ENCODE data around the gene CDC42BPB.

The CDC42BPB gene

GRCh38 chr14:103008126-103008525 is 49.2 kb downstream of the CDC42BPB start:
- DNase-seq (no peak), ATAC-seq (ENCODE audit: insufficient read depth, low read depth) (no peak)
- Histone ChIP-seq H3K4me2 (ENCODE audit: insufficient read depth, low read length) (no peak overlapping the region), H3K4me1 (ENCODE audit: insufficient read depth, low read length) (no peaks in the 10 kb centered on the region), H3K79me2 (ENCODE audit: insufficient read depth, low read length) (no peaks in the 10 kb centered on the region), H3K27ac (ENCODE audit: low read length) (no peak overlapping the region), H3K4me3 (ENCODE audit: low read depth in 1 of 2, low read length in 2 of 2) (no peak overlapping the region), H3K9me3 (ENCODE audit: insufficient read depth, low read length, severe bottlenecking) (no peaks in the 10 kb centered on the region), H3K36me3 (ENCODE audit: insufficient read depth, low read length) (no peaks in the 10 kb centered on the region), H3K9ac (ENCODE audit: low read depth, low read length) (no peak overlapping the region), H2AFZ (ENCODE audit: low read depth, low read length) (no peak overlapping the region), H3K27me3 (ENCODE audit: insufficient read depth, low read length, poor library complexity) (no peaks in the 10 kb centered on the region), H4K20me1 (ENCODE audit: insufficient read depth, low read length) (no peaks in the 10 kb centered on the region)
- TF ChIP-seq CTCF (IDR thresholded peaks at IDR 0.05; ENCODE audit: borderline replicate concordance, extremely low read depth, low read length, poor library complexity, severe bottlenecking) (no peak), EZH2 (IDR thresholded peaks at IDR 0.05; ENCODE audit: borderline replicate concordance, low read depth, low read length, severe bottlenecking) (no peak)

- no peaks in the 10 kb centered on the region for H3K9me3 ChIP-seq (ENCODE audit: insufficient read depth, low read length, severe bottlenecking)
- H3K4me1 ChIP-seq (ENCODE audit: insufficient read depth, low read length) = no peaks in the 10 kb centered on the region
- no peaks in the 10 kb centered on the region for H3K79me2 ChIP-seq (ENCODE audit: insufficient read depth, low read length)
- TF ChIP-seq CTCF (IDR thresholded peaks at IDR 0.05; ENCODE audit: borderline replicate concordance, extremely low read depth, low read length, poor library complexity, severe bottlenecking) = no peak
- TF ChIP-seq EZH2 (IDR thresholded peaks at IDR 0.05; ENCODE audit: borderline replicate concordance, low read depth, low read length, severe bottlenecking) = no peak
- no peaks in the 10 kb centered on the region for H3K36me3 ChIP-seq (ENCODE audit: insufficient read depth, low read length)
- no peak for ATAC-seq (ENCODE audit: insufficient read depth, low read depth)
- H3K27me3 ChIP-seq (ENCODE audit: insufficient read depth, low read length, poor library complexity) = no peaks in the 10 kb centered on the region
- H3K4me2 ChIP-seq (ENCODE audit: insufficient read depth, low read length) = no peak overlapping the region
- no peak overlapping the region for H3K4me3 ChIP-seq (ENCODE audit: low read depth in 1 of 2, low read length in 2 of 2)
- no peak overlapping the region for H3K27ac ChIP-seq (ENCODE audit: low read length)
- no peak for DNase-seq
- no peak overlapping the region for H2AFZ ChIP-seq (ENCODE audit: low read depth, low read length)
- no peak overlapping the region for H3K9ac ChIP-seq (ENCODE audit: low read depth, low read length)
- H4K20me1 ChIP-seq (ENCODE audit: insufficient read depth, low read length) = no peaks in the 10 kb centered on the region
These were observed 49.8 kb downstream of the CDC42BPB start for GRCh38 chr14:103007555-103007954.

- DNase-seq = no peak
- H2AFZ ChIP-seq (ENCODE audit: low read depth, low read length) = no peak overlapping the region
- H3K27ac ChIP-seq (ENCODE audit: low read length) = no peak overlapping the region
- no peaks in the 10 kb centered on the region for H3K9me3 ChIP-seq (ENCODE audit: insufficient read depth, low read length, severe bottlenecking)
- H3K4me3 ChIP-seq (ENCODE audit: low read depth in 1 of 2, low read length in 2 of 2) = no peak overlapping the region
- no peaks in the 10 kb centered on the region for H3K4me1 ChIP-seq (ENCODE audit: insufficient read depth, low read length)
- H3K4me2 ChIP-seq (ENCODE audit: insufficient read depth, low read length) = no peak overlapping the region
- H3K79me2 ChIP-seq (ENCODE audit: insufficient read depth, low read length) = no peaks in the 10 kb centered on the region
- TF ChIP-seq EZH2 (IDR thresholded peaks at IDR 0.05; ENCODE audit: borderline replicate concordance, low read depth, low read length, severe bottlenecking) = no peak
- TF ChIP-seq CTCF (IDR thresholded peaks at IDR 0.05; ENCODE audit: borderline replicate concordance, extremely low read depth, low read length, poor library complexity, severe bottlenecking) = no peak
- no peaks in the 10 kb centered on the region for H3K27me3 ChIP-seq (ENCODE audit: insufficient read depth, low read length, poor library complexity)
- H3K9ac ChIP-seq (ENCODE audit: low read depth, low read length) = no peak overlapping the region
- no peaks in the 10 kb centered on the region for H3K36me3 ChIP-seq (ENCODE audit: insufficient read depth, low read length)
- H4K20me1 ChIP-seq (ENCODE audit: insufficient read depth, low read length) = no peaks in the 10 kb centered on the region
- ATAC-seq (ENCODE audit: insufficient read depth, low read depth) = no peak
These were observed 50.3 kb downstream of the CDC42BPB start for GRCh38 chr14:103006991-103007520.

- H3K4me3 ChIP-seq (ENCODE audit: low read depth in 1 of 2, low read length in 2 of 2) = no peak overlapping the region
- H2AFZ ChIP-seq (ENCODE audit: low read depth, low read length) = no peak overlapping the region
- TF ChIP-seq EZH2 (IDR thresholded peaks at IDR 0.05; ENCODE audit: borderline replicate concordance, low read depth, low read length, severe bottlenecking) (no peak), CTCF (IDR thresholded peaks at IDR 0.05; ENCODE audit: borderline replicate concordance, extremely low read depth, low read length, poor library complexity, severe bottlenecking) (no peak)
- H4K20me1 ChIP-seq (ENCODE audit: insufficient read depth, low read length) = no peaks in the 10 kb centered on the region
- H3K79me2 ChIP-seq (ENCODE audit: insufficient read depth, low read length) = no peaks in the 10 kb centered on the region
- no peak overlapping the region for H3K27ac ChIP-seq (ENCODE audit: low read length)
- H3K4me2 ChIP-seq (ENCODE audit: insufficient read depth, low read length) = no peak overlapping the region
- no peaks in the 10 kb centered on the region for H3K27me3 ChIP-seq (ENCODE audit: insufficient read depth, low read length, poor library complexity)
- no peak overlapping the region for H3K9ac ChIP-seq (ENCODE audit: low read depth, low read length)
- no peaks in the 10 kb centered on the region for H3K4me1 ChIP-seq (ENCODE audit: insufficient read depth, low read length)
- DNase-seq (no peak), ATAC-seq (ENCODE audit: insufficient read depth, low read depth) (no peak)
- H3K9me3 ChIP-seq (ENCODE audit: insufficient read depth, low read length, severe bottlenecking) = no peaks in the 10 kb centered on the region
- H3K36me3 ChIP-seq (ENCODE audit: insufficient read depth, low read length) = no peaks in the 10 kb centered on the region
These were observed 51.2 kb downstream of the CDC42BPB start for GRCh38 chr14:103006106-103006505.

All from DND-41 (cell line).